HCT116 (cell line): ENCODE results near the gene MEFV.

Source experiments
- ELF1 ChIP-seq: IDR thresholded peaks from 2 replicates; pipeline ENCODE4 v1.6.1; 2012; ENCODE audit warnings: low read depth, borderline replicate concordance
- POLR2A ChIP-seq: IDR thresholded peaks from 2 replicates; pipeline ENCODE4 v1.7.0; 2011; ENCODE audit warnings: borderline replicate concordance; ENCODE audit not compliant: insufficient read depth, insufficient read length; ENCODE audit errors: extremely low read depth
- SIN3A ChIP-seq: IDR thresholded peaks from 2 replicates; pipeline ENCODE4 v1.6.1; 2012; ENCODE audit warnings: low read depth
- ZFX ChIP-seq: fragments of 450-650 bp; IDR thresholded peaks from 2 replicates; pipeline ENCODE4 v1.6.1; 2017
- ZNF274 ChIP-seq: fragments of 200-500 bp; sonication (Bioruptor generic); IDR thresholded peaks from 2 replicates; pipeline ENCODE4 v1.6.1; 2014; ENCODE audit warnings: mild to moderate bottlenecking, low read depth, low read length, inconsistent platforms
- TF ChIP-seq, protein P1 (sequence below), 3 experiments: fragments of 200-600 bp in 1 of 3; sonication (generic) in 1 of 3; IDR thresholded peaks in 2 of 3; conservative IDR thresholded peaks in 1 of 3; 2 replicates each; pipeline ENCODE4 v1.5.1; 2012 to 2017; ENCODE audit warnings: low read depth in 2 of 3, low read length in 2 of 3, antibody characterized with exemption in 1 of 3, borderline replicate concordance in 1 of 3, control low read depth in 1 of 3, mild to moderate bottlenecking in 1 of 3, mixed read lengths in 1 of 3, mixed run types in 1 of 3, moderate library complexity in 1 of 3; ENCODE audit not compliant: insufficient read depth in 1 of 3
- TF ChIP-seq, protein P2 (sequence below): IDR thresholded peaks from 2 replicates; pipeline ENCODE4 v1.6.1; 2012
- TF ChIP-seq, protein P3 (sequence below): IDR thresholded peaks from 2 replicates; pipeline ENCODE4 v1.6.1; 2012; ENCODE audit warnings: low read depth

DNA sequence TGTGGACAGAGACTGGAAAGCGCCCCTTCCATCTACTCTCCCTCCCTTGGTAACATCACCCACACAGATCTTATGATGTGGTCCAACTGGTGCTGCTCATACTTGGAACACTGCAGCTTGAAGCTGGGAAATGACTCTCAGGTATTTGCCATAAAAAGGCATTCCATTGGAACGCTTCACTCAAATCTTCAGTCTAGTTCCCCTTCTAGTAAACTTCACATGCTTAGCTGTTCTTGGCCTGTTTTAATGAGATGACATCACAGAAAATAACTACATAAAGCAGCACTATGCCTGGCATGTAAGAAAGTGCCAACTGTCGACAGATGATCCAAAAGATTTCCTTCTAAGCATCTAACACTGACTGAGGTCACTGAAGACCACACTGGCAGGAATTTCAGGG lies 36.2 kb upstream of the MEFV start:
- TF ChIP-seq, protein P1, sequence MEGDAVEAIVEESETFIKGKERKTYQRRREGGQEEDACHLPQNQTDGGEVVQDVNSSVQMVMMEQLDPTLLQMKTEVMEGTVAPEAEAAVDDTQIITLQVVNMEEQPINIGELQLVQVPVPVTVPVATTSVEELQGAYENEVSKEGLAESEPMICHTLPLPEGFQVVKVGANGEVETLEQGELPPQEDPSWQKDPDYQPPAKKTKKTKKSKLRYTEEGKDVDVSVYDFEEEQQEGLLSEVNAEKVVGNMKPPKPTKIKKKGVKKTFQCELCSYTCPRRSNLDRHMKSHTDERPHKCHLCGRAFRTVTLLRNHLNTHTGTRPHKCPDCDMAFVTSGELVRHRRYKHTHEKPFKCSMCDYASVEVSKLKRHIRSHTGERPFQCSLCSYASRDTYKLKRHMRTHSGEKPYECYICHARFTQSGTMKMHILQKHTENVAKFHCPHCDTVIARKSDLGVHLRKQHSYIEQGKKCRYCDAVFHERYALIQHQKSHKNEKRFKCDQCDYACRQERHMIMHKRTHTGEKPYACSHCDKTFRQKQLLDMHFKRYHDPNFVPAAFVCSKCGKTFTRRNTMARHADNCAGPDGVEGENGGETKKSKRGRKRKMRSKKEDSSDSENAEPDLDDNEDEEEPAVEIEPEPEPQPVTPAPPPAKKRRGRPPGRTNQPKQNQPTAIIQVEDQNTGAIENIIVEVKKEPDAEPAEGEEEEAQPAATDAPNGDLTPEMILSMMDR (IDR thresholded peaks at IDR 0.05 in 2 of 3, conservative IDR thresholded peaks at IDR 0.05 in 1 of 3; ENCODE audit: borderline replicate concordance in 1 of 3, insufficient read depth in 1 of 3, low read depth in 2 of 3, low read length in 2 of 3), result no peak
- TF ChIP-seq POLR2A, result no peak
- TF ChIP-seq, protein P2, sequence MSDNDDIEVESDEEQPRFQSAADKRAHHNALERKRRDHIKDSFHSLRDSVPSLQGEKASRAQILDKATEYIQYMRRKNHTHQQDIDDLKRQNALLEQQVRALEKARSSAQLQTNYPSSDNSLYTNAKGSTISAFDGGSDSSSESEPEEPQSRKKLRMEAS, result no peak
- TF ChIP-seq ZNF274, result no peak
- TF ChIP-seq ZFX, result no peak
- no peak for TF ChIP-seq ELF1
- TF ChIP-seq, protein P3, sequence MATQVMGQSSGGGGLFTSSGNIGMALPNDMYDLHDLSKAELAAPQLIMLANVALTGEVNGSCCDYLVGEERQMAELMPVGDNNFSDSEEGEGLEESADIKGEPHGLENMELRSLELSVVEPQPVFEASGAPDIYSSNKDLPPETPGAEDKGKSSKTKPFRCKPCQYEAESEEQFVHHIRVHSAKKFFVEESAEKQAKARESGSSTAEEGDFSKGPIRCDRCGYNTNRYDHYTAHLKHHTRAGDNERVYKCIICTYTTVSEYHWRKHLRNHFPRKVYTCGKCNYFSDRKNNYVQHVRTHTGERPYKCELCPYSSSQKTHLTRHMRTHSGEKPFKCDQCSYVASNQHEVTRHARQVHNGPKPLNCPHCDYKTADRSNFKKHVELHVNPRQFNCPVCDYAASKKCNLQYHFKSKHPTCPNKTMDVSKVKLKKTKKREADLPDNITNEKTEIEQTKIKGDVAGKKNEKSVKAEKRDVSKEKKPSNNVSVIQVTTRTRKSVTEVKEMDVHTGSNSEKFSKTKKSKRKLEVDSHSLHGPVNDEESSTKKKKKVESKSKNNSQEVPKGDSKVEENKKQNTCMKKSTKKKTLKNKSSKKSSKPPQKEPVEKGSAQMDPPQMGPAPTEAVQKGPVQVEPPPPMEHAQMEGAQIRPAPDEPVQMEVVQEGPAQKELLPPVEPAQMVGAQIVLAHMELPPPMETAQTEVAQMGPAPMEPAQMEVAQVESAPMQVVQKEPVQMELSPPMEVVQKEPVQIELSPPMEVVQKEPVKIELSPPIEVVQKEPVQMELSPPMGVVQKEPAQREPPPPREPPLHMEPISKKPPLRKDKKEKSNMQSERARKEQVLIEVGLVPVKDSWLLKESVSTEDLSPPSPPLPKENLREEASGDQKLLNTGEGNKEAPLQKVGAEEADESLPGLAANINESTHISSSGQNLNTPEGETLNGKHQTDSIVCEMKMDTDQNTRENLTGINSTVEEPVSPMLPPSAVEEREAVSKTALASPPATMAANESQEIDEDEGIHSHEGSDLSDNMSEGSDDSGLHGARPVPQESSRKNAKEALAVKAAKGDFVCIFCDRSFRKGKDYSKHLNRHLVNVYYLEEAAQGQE, result no peak
- TF ChIP-seq SIN3A, result no peak
